Neural cell (in vitro differentiated cells): ENCODE results near the gene PCDH15. TPM values are rescaled to one million over a fixed set of nuclear protein-coding genes. Genes with fewer than 3 reads are reported as not detected.

Source experiments
- H2AFZ ChIP-seq: fragments of 200-600, 300-800 bp; sonication (generic), shearing (Covaris generic); 2 replicates; pipeline ENCODE4 v1.6.0; 2014; ENCODE audit warnings: low read depth, mild to moderate bottlenecking, antibody characterized with exemption, low read length, moderate library complexity
- H3F3A ChIP-seq: fragments of 200-600 bp; shearing (Covaris generic); 2 replicates; pipeline ENCODE4 v1.6.1; 2016; ENCODE audit warnings: mild to moderate bottlenecking, moderate library complexity, mixed read lengths, antibody characterized with exemption, low read length; ENCODE audit not compliant: insufficient read depth, poor library complexity, severe bottlenecking
- H3K27ac ChIP-seq: fragments of 200-600, 300-800 bp; sonication (generic), shearing (Covaris generic); 2 replicates; pipeline ENCODE4 v1.5.1; 2014; ENCODE audit warnings: mild to moderate bottlenecking, low read length, moderate library complexity
- H3K27me3 ChIP-seq: fragments of 300-800, 200-600 bp; sonication (generic), shearing (Covaris generic); 2 replicates; pipeline ENCODE4 v1.6.0; 2014; ENCODE audit warnings: mild to moderate bottlenecking, low read depth, low read length, moderate library complexity; ENCODE audit not compliant: insufficient read depth
- H3K36me3 ChIP-seq: fragments of 300-800, 200-600 bp; sonication (generic), shearing (Covaris generic); 2 replicates; pipeline ENCODE4 v1.5.1; 2014; ENCODE audit warnings: mild to moderate bottlenecking, antibody characterized with exemption, low read length, moderate library complexity; ENCODE audit not compliant: insufficient read depth
- H3K4me2 ChIP-seq: fragments of 300-800, 200-600 bp; sonication (generic), shearing (Covaris generic); 2 replicates; pipeline ENCODE4 v1.6.0; 2014; ENCODE audit warnings: mild to moderate bottlenecking, low read length
- H3K4me3 ChIP-seq: fragments of 300-800, 200-600 bp; sonication (generic), shearing (Covaris generic); 2 replicates; pipeline ENCODE4 v1.5.1; 2014; ENCODE audit warnings: mild to moderate bottlenecking, low read length, moderate library complexity
- H3K79me2 ChIP-seq: fragments of 200-600 bp; shearing (Covaris generic); replicated peaks from 2 replicates; pipeline ENCODE4 v1.6.0; 2014; ENCODE audit warnings: mild to moderate bottlenecking, low read length, moderate library complexity; ENCODE audit not compliant: insufficient read depth
- H3K9ac ChIP-seq: fragments of 300-800, 200-600 bp; sonication (generic), shearing (Covaris generic); 2 replicates; pipeline ENCODE4 v1.6.1; 2016; ENCODE audit warnings: mild to moderate bottlenecking, low read length, mixed read lengths
- H3K9me2 ChIP-seq: fragments of 200-600 bp; shearing (Covaris generic); 2 replicates; pipeline ENCODE4 v1.6.1; 2016; ENCODE audit warnings: mild to moderate bottlenecking, low read length, mixed read lengths; ENCODE audit not compliant: insufficient read depth
- H3K9me3 ChIP-seq: fragments of 200-600, 300-800 bp; sonication (generic), shearing (Covaris generic); 2 replicates; pipeline ENCODE4 v1.6.1; 2016; ENCODE audit warnings: mild to moderate bottlenecking, mixed run types, low read length, moderate library complexity, mixed read lengths
- H4K20me1 ChIP-seq: fragments of 200-600 bp; shearing (Covaris generic); 2 replicates; pipeline ENCODE4 v1.6.1; 2016; ENCODE audit warnings: mild to moderate bottlenecking, mixed run types; ENCODE audit not compliant: insufficient read depth
- CTCF ChIP-seq: fragments of 450-650 bp; IDR thresholded peaks from 2 replicates; pipeline ENCODE4 v1.5.1; 2014; ENCODE audit warnings: antibody characterized with exemption, mild to moderate bottlenecking, moderate library complexity; ENCODE audit not compliant: poor library complexity, severe bottlenecking
- EP300 ChIP-seq: fragments of 450-650 bp; conservative IDR thresholded peaks from 2 replicates; pipeline ENCODE4 v1.6.1; 2014; ENCODE audit warnings: antibody characterized with exemption, mild to moderate bottlenecking, moderate library complexity; ENCODE audit not compliant: poor library complexity, severe bottlenecking
- EZH2 ChIP-seq: fragments of 200-600, 300-800 bp; shearing (Covaris generic), sonication (generic); IDR thresholded peaks from 2 replicates; pipeline ENCODE4 v1.6.1; 2014; ENCODE audit warnings: antibody characterized with exemption, low read length, borderline replicate concordance, mild to moderate bottlenecking; ENCODE audit not compliant: insufficient read depth, poor library complexity, severe bottlenecking
- MXI1 ChIP-seq: fragments of 450-650 bp; conservative IDR thresholded peaks from 2 replicates; pipeline ENCODE4 v1.6.1; 2014; ENCODE audit warnings: antibody characterized with exemption, mild to moderate bottlenecking; ENCODE audit not compliant: poor library complexity, severe bottlenecking
- POLR2AphosphoS5 ChIP-seq: IDR thresholded peaks from 2 replicates; pipeline ENCODE4 v1.6.1; 2012
- REST ChIP-seq: IDR thresholded peaks from 2 replicates; pipeline ENCODE4 v1.6.1; 2012; ENCODE audit warnings: borderline replicate concordance
- SMC3 ChIP-seq: fragments of 450-650 bp; conservative IDR thresholded peaks from 2 replicates; pipeline ENCODE4 v1.6.1; 2014; ENCODE audit warnings: antibody characterized with exemption, mild to moderate bottlenecking, moderate library complexity; ENCODE audit not compliant: poor library complexity
- TAF1 ChIP-seq: IDR thresholded peaks from 2 replicates; pipeline ENCODE4 v1.6.1; 2012; ENCODE audit warnings: low read depth
- polyA plus RNA-seq: library from polyadenylated mRNA; depleted of rRNA; stranded (reverse); fragments of >200 nt; gene quantifications from 2 replicates; pipeline ENCODE4 v1.2.3, GENCODE V29; 2014

Gene PCDH15
- polyA plus RNA-seq, 1 donor from 2014 or later, result 1.2 TPM

- Histone ChIP-seq H3K9me3 (no peaks in the 10 kb centered on the region), H3K27me3 (no peaks in the 10 kb centered on the region), H3K4me2 (no peak overlapping the region), H3K4me3 (no peak overlapping the region), H3K9ac (no peak overlapping the region), H3K27ac (no peak overlapping the region), H3K9me2 (no peaks in the 10 kb centered on the region), H3K79me2 (no peaks in the 10 kb centered on the region), H4K20me1 (no peaks in the 10 kb centered on the region), H2AFZ (no peak overlapping the region), H3K36me3 (no peaks in the 10 kb centered on the region), H3F3A (no peaks in the 10 kb centered on the region)
- TF ChIP-seq SMC3, result no peak
- TF ChIP-seq EP300, result no peak
- no peak for TF ChIP-seq TAF1
- no peak for TF ChIP-seq POLR2AphosphoS5
- no peak for TF ChIP-seq EZH2
- TF ChIP-seq REST, result no peak
- TF ChIP-seq CTCF, result no peak
Measured at GRCh38 chr10:53771701-53772100, 1029.3 kb downstream of the PCDH15 start.

GRCh38 chr10:53770903-53771302 lies 1030.1 kb downstream of the PCDH15 start:
- H3K36me3 ChIP-seq, result no peaks in the 10 kb centered on the region
- H3K9me3 ChIP-seq, result no peaks in the 10 kb centered on the region
- no peak overlapping the region for H2AFZ ChIP-seq
- H3K4me2 ChIP-seq, result no peak overlapping the region
- peak; percentile 45 for TF ChIP-seq POLR2AphosphoS5
- no peak for TF ChIP-seq TAF1
- peak; percentile 52 for TF ChIP-seq REST
- peak; percentile 75 for TF ChIP-seq EP300
- TF ChIP-seq MXI1, result no peak
- no peak overlapping the region for H3K27ac ChIP-seq
- no peaks in the 10 kb centered on the region for H4K20me1 ChIP-seq
- H3K27me3 ChIP-seq, result no peaks in the 10 kb centered on the region
- H3F3A ChIP-seq, result no peaks in the 10 kb centered on the region
- H3K4me3 ChIP-seq, result no peak overlapping the region
- no peak overlapping the region for H3K9ac ChIP-seq
- H3K79me2 ChIP-seq, result no peaks in the 10 kb centered on the region
- H3K9me2 ChIP-seq, result no peaks in the 10 kb centered on the region
